ENCODE results near the gene TSSK6.
A peak's percentile ranks its signal among the peaks of the same experiment; 100 is the strongest.

Gene TSSK6

GRCh38 chr19:19514881-19515641 lies at the start of gene TSSK6:
Gene TSSK6 (minus strand): TSS chr19:19515548. CDS start chr19:19515427, 121 bp downstream.
- DNase-seq (ENCODE audit: low read depth in 2 of 2), result no peak

DNA sequence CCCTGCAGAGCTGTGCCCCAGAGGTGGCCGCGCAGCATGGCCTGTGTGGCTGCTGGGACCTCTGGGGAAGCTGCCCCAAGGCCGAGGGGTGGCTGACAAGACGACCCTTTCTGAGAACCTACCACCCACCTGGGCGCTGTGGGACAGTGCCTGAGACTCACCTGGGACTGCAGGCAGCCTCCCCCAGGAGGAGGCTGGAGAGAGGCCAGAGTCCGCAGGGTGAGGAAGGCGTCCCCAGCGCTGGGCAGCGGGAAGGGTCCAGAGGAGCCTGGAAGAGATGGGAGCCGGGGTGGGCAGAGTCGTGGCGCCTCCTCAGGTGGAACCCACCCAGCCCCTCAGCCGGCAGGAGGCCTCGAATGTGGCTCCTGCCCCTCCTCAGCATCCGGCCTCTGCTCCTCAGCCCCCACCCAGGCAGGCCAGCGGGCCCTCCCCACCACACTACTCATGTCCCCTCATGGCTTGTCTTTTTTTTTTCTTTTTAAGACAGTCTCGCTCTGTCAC lies 48.0 kb upstream of the TSSK6 start:
- no peak for DNase-seq (ENCODE audit: low read depth in 2 of 2)

GRCh38 chr19:19562665-19563347 lies 47.5 kb upstream of the TSSK6 start:
- no peak for DNase-seq (ENCODE audit: low read depth in 2 of 2)

DNA sequence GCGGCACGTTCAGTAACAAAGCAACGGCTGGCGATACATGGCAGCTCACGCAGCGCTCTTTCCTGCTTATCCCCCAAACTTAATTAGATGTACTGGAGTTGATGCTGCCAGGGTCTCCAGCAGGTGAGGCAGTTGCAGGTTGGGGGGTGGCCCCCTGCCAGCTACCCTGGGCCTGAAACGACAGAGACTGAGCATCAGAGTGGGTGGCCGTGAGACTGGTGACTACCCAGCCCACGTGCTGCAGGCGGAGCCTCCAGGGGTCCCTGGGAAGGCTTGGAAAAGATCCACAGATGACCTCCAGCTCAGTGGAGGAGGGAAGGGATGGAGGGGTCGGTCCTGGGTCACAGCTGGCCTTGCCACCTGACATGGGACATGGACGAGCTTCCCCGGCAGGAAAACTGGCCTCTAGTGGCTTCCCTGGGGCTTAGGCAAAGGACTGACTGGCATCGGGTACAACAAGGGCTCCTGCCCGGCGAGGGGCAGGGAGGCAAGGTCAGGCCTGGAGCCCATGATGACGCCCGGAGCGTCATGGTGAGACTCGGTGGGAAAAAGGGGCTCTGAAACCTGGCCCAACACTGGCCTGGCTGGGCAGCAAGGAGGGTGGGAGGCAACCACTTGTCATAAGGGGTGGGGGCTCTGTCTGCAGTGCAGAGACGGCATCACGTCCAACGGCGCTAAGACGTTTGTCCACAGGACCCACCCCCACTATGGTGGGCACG lies 46.8 kb upstream of the TSSK6 start:
- DNase-seq (ENCODE audit: low read depth in 2 of 2), result no peak

- DNase-seq (ENCODE audit: low read depth in 2 of 2), result no peak
Observed at GRCh38 chr19:19559931-19560330, 44.6 kb upstream of the TSSK6 start.

- DNase-seq (ENCODE audit: low read depth in 2 of 2), result no peak
Observed at GRCh38 chr19:19558636-19559035, 43.3 kb upstream of the TSSK6 start.

- DNase-seq (ENCODE audit: low read depth in 2 of 2), result no peak
Observed at GRCh38 chr19:19558055-19558454, 42.7 kb upstream of the TSSK6 start.

DNA sequence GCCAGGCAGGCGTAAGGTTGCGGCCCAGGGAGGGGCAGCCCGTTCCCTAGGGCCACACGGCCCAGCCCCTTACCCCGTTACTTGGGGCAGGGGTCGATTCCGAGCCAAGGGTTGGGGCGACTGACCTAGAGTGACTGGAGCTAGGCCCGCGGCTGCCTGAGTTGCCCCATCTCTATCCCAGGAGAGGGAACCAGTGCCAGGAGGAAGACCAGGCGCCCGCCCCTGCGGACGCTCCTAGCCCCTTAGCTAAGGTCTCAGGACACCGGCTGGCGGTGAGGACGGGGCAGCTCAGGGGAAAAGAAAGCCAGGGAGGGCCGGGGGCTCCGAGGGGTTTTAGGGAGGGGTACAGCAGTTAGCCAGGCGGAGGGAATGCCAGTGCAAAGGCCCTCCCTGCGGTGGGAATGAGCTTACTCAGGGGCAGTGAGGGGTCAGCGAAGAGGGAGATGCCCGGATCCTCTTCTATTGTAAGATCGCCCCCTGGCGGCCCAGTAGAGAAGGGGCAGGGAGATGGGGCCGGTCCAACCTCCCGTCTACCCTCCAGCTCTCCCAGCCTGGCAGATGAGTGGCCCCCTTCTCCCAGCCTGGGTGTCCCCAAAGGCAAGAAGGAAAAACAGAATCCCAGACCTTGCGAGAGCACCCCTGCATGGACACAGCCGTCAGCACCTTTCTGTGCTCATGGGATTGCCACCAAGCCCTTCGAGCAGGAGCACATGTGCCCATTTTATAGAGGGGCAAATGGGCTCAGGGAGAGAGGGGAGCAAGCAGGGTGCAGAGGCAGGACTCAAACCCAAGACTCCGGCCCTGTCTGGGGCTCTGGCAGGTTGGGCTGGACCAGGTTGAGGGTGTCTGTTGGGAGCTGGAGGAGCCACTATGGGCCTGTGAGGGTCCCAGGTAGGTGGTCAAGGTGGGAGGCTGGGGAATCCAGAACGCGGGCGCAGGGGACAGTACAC lies 39.0 kb upstream of the TSSK6 start:
- DNase-seq (ENCODE audit: low read depth in 2 of 2), result peak; percentile 54 to 63

GRCh38 chr19:19553670-19554069 lies 38.3 kb upstream of the TSSK6 start:
- no peak for DNase-seq (ENCODE audit: low read depth in 2 of 2)

- no peak for DNase-seq (ENCODE audit: low read depth in 2 of 2)
Observed at GRCh38 chr19:19552798-19553197, 37.5 kb upstream of the TSSK6 start.

GRCh38 chr19:19551853-19552192 lies 36.5 kb upstream of the TSSK6 start:
- no peak for DNase-seq (ENCODE audit: low read depth in 2 of 2)

- DNase-seq (ENCODE audit: low read depth in 2 of 2), result no peak
Observed at GRCh38 chr19:19550972-19551852, 35.9 kb upstream of the TSSK6 start.

DNA sequence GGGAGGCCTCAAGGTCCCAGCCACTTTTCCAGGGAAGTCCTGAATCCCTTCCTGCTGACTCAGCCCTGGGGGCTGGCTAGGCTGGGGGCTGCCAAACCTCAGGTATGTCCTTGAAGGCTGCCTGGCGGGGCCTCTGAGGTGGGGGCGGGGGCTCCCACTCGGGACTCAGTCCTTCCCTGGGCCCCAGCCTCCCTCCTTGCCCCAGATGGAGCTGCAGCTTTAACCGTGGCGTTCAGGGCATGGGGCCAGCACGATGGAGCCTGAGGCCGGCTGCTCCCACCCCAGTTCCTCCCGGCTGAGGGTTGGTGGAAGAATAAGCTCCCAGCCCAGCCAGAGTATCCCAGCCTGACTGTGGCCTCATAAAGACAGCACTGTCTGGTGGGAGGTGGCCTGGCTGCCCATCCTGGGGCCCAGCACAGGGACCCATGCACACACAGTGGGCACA lies 35.2 kb upstream of the TSSK6 start:
- no peak for DNase-seq (ENCODE audit: low read depth in 2 of 2)

DNA sequence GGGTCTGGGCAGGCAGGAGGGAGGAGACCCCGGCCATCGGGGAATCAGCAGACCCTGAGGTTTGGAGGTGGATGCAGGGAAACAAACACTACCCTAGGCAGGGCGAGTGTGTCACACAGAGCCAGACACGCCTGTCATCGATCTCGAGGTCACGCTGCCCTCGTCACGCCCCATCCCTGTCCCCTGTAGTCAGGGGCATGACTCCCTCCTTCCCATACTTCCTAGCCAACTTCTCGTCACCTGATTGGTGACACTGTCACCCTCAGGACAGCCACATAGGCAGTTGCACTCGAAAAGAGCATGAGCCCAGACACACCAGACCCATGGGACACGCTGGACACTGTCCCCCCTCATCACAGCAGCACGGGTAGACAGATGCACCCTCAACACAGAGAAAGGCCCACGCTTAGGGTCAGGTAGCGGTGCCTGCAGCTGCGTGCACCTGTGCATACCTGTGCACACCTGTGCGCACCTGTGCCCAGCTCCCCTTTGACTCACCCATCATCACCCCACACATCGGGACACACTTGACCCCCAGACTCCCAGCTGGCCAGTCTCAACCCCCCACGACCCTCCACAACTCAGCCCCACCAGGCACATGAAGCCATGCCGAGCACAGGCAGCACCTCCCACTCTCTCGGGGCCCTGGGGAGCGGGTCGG lies 34.6 kb upstream of the TSSK6 start:
- no peak for DNase-seq (ENCODE audit: low read depth in 2 of 2)

DNA sequence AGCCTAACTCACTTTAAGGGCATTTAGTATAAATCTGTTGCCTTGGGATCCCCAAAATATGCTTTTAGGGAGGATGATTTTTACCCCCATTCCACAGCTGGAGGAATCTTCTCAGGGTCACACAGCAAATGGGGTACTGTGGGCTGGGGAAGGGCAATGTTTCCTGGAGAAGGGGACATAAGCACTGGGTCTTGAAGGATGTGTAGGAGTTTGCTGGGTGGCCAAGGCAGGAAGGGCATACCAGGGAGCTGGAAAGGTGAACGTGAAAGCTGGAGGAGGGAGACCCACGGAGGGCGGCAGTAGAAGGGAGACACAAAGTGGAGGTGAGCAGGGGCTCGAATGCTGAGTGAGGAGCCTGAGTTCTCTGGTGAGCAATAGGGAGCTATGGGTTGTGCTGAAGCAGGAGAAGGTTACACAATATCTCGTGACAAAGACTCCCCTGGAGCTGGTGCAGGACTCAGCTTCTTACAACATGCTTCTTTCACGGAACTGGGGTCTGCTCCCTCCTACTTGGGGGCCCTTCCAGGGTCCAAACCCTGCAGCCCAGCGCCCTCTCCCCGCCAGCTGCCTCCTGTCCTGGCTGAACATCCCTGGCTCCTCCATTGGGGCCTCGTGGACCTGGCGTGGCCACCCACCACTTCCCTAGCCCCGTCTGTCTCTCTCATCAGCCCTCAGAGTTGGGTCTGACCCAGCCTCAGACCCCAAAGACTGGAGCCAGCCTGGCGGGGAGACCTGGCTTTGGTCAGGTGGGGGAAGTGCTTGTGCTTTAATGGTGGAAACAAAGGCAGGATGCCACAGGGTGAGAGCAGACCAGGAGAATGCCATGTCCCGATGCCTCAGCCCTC lies 33.8 kb upstream of the TSSK6 start:
- no peak for DNase-seq (ENCODE audit: low read depth in 2 of 2)

DNA sequence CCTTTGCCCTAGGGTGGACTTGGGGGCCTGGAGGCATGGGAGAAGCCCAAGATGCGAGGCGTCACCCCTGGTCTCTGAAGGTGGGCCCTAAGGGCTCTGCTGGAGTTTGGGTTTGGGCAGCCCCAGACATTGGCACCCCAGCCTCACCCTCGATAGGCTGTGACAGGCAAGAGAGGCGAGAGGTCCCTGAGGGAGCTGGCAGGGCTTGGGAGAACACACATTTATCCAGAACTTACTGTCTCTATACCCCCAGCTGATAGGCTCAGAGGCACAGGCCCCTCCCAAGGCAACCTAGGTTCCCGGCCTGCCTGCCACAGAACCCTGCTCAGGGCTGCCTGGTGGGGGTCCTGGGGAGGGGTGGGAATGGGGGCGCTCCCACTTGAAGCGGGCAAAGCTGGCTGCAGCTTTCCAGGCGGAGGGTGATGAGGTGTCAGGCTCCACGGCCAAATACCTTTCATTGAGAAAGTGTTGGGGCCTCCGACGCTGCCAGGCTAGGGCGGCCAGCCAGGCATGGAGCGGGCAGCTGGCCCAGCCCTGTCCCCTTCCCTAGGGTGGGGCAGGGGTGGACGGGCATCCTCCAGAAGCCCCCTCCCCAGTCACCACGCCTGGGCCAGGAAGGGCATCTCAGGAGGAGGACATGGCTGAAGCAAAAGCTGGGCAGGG lies 32.5 kb upstream of the TSSK6 start:
- DNase-seq (ENCODE audit: low read depth in 2 of 2), result no peak

- DNase-seq (ENCODE audit: low read depth in 2 of 2), result no peak
Observed at GRCh38 chr19:19546751-19547162, 31.4 kb upstream of the TSSK6 start.

GRCh38 chr19:19545707-19546106 lies 30.4 kb upstream of the TSSK6 start:
- no peak for DNase-seq (ENCODE audit: low read depth in 2 of 2)
